Sciatic nerve (tissue), 2 donors: Measurements from ENCODE around the gene SEZ6L. TPM values are rescaled to one million over a fixed set of nuclear protein-coding genes. Genes with fewer than 3 reads are reported as not detected.

Experiments
- ATAC-seq: fragments of 200-7000 bp; cut with Tn5 transposase; one replicate; pipeline ENCODE4 v1.9.1; 2020; ENCODE audit warnings: mild to moderate bottlenecking, moderate library complexity
- DNase-seq: peaks from one replicate; pipeline ENCODE4 v3.0.0-alpha.2; 2020; ENCODE audit warnings: low spot score
- intact Hi-C: fragments of 100-400 bp; cut with DNase I; formaldehyde crosslinking; loops from one replicate; pipeline ENCODE4 v1.14.2; 2022
- total RNA-seq: library from RNA; stranded (reverse); fragmentation: NEBNext Ultra II Directional; extraction: Animal tissue kit (Norgen Biotek cat#: 25700); gene quantifications from one replicate; pipeline ENCODE4 v1.2.1, GENCODE V29; 2021
- donor health status: DM: no; HTN: no; CAD: no.
- donor health status: DM: no; HTN: no; CAD: no.

SEZ6L gene
- total RNA-seq, 1 donor from 2014 or later: 0.13 TPM

DNA sequence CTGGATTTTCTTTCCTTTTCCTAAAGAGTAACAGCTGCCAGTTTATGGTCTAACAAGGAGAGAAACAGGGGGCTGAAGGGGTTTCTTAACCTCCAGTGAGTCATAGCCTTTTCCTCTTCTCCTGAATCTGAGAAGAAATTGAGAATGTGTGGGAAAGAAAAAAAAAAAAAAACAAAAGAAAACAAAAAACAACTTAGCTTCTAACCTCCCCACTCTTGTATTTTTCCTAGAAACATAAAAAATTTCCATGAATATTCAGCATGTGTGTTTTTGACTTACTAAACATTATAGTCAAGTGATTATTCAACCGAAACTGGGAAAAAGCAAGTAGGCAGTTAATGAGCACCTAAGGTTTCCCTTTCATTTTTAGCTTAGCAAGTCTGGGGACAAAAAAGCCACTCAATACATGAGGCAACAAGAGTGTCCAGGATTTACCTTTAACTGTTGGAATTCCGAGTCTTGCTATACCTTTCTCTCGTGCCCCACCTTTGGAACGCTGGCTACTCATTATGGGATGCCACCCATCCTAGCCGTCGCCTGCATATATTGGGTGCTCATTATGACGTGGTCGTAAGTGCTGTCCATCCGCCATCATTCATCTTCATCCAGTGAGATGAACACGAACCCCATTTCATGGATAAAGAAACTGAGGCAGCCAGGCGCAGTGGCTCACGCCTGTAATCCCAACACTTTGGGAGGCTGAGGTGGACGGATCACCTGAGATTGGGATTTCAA lies 262.2 kb downstream of the SEZ6L start:
- intact Hi-C loops: no loop called here
- DNase-seq: no peak
- ATAC-seq: no peak

DNA sequence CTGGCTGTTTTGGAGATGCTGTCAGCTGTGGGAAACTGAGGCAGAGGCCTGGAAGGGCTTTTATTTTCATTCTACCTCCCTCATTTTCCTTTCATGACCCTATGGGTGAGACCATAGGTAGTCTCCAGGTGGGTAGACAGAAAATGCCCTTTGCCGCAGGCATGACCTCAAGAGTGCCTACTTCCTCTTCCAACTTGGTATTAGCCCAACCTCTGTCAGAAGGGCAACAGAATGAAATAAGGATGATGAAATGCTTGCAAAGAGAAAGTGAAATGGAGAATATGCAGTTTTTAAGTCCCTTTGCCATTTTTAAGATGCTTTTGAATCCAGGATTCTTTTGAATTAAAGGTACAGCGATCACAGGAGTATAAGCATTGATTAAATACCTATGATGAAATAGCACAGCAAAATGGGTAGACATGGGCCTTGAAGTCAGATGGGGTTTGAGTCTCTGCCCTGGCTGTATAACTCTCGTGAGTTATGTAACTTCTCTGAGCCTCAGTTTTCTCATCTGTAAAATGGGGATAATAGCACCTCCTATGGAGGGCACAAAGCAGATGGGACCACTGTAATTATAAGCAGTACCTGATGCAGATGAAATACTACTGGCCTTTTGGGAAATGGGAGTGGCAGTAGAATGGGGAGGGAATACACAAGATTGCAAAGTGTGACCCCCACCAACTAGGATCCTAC lies 263.5 kb downstream of the SEZ6L start:
- DNase-seq (no peak), ATAC-seq (no peak)
- intact Hi-C loops: no loop called here
